Left lobe of liver (tissue), 2 donors: ENCODE measurements around the gene MBNL1. TPM values are rescaled to one million over a fixed set of nuclear protein-coding genes. Genes with fewer than 3 reads are reported as not detected.

Experiments
- ATAC-seq: fragments of 200-7000 bp; cut with Tn5 transposase; one replicate; pipeline ENCODE4 v1.9.1; 2020; ENCODE audit warnings: mild to moderate bottlenecking, moderate library complexity
- DNase-seq: peaks from one replicate; pipeline ENCODE4 v3.0.0-alpha.2; 2020; ENCODE audit warnings: low spot score
- total RNA-seq: library from RNA; stranded (reverse); gene quantifications from one replicate; pipeline ENCODE4 v1.2.1, GENCODE V29; 2021
- donor health status: DM: no; HTN: no; CAD: no; lungs with moderate emphysema.
- donor health status: DM: no; HTN: yes; CAD: no.

The MBNL1 gene
- total RNA-seq, 1 donor from 2014 or later = 48.4 TPM

DNA sequence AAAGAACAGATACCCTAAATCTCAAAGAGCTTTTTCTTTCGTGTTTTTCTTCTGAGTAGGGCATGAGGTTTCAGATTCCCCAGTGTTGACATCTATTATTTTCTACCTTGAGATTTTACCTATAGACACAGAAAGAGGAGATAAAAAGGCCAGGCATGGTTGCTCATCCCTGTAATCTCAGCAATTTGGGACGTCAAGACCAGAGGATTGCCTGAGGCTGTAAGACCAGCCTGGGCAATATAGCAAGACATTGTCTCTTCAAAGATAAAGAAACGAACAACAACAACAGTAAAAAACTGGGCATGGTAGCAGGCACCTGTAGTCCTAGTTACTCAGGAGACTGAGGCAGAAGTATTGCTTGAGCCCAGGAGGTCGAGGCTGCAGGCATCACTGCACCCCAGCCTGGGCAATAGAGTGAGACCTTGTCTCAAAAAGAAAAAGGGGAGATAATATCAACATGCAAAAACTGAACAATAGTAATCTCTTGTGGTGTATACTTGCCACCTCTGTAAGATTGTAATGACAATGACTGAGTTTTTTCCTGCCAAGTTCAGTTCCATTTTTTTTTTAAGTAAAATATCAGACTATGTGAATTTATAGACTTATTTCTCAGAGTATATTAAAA, 71.3 kb downstream of the MBNL1 start:
- ATAC-seq (no peak), DNase-seq (no peak)

DNA sequence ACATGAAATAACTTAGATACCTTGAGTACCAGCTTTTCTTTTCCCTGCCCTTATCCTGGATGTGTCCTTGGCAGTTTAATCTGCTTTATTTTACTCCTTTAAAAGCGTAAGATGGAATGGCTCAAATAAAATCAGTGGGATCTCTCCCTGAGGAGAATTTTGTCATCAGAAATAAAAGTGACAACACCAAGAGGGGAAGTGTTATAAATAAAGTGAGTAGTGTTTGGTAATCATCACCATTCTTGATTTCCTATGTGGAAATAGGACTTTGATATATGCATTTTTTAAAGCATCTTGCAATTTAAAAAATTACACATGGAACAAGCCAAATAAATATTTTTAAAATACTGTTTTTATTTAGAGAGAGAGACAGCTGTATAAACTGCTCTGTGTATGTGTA, 76.5 kb downstream of the MBNL1 start:
- ATAC-seq (no peak), DNase-seq (no peak)

DNA sequence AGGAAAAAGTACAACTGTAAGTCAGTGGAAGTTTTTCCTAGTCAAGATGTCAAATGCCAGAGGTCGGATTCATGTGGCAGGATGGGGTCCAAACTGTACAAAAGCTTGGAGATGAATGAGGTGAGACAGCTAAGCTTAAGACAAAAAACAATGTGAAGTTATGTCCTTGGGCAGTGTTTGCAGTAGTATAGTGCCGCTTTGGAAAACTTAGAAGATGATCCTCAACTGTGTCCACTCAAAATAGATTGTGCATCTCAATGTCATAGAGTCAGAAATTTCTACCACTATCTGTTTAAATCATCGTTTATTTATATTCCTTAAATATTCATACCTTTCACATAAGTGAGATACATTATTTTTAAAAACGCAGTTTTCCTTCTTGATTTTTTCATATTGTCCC, 77.3 kb downstream of the MBNL1 start:
- ATAC-seq (no peak), DNase-seq (no peak)

DNA sequence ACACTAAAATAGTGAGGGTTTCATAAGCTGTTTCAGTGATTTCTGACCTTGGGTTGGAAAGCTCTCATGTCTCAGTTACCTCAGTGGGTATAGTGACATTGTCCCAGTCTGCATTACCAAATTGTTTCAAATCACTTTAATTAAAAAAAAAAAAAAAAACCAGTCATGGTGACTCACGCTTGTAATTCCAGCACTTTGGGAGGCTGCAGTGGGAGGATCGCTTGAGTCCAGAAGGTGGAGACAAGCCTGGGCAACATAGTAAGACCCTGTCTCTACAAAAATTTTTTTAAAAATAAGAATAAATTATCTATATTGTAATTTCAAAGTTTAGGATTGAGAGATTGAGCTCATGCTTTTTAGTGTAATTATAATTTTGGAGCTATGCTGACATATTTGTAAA, 78.0 kb downstream of the MBNL1 start:
- DNase-seq (no peak), ATAC-seq (no peak)

DNA sequence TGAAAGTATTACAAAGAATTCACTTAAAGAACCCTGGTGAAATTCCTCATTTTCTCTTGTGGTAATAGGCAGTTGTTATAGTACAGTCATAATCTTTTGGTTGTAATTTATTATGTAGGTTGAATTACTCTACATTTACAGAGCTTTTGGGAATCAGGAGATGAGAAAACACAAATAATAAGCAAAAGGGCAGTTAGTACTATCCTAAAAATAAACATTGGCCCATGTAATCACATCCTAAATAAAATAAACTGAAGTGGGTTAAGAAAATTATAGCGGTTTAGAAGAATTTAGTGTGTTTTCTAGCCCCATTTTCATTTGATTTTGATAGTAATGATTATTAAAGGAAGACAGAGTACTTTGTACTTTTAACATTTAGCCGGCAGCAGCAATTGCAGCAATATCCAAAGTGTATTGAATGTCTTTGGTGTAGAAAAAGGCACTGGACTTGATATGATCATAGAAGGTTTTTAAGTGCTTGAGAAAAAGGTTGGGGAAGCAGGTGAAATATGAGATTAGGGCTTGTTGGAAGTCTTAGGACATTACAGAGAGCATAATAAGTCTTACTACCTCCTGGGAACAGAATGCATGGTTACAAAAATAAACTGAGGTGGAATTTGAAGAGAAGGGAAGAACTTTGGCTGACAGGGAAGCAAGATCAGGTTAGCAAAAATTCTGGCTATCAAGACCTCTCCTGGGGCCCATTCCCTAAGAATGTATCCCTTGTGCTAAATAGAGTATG, 79.9 kb downstream of the MBNL1 start:
- peak; percentile 66 for ATAC-seq

DNA sequence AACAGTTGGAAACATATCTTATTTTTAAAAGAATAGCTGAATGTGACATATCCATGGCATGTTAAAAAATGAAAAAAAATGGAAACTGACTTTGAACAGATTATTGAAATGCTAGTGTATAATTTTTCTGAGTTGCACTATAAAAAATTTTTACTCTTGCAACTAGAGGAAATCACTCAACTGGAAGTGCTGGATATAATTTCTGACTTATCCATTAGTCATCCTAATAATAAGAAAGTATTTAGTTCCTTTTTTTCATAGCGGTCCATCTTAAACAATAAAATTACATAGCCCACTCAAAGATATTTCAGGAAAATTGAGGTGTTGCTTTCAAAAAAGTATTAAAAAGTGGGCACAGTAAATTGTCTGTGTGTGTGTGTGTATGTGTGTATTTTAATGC, 80.7 kb downstream of the MBNL1 start:
- ATAC-seq (no peak), DNase-seq (no peak)

More for the DNA sequence above, 79.9 kb downstream of the MBNL1 start:
- no peak for DNase-seq

DNA sequence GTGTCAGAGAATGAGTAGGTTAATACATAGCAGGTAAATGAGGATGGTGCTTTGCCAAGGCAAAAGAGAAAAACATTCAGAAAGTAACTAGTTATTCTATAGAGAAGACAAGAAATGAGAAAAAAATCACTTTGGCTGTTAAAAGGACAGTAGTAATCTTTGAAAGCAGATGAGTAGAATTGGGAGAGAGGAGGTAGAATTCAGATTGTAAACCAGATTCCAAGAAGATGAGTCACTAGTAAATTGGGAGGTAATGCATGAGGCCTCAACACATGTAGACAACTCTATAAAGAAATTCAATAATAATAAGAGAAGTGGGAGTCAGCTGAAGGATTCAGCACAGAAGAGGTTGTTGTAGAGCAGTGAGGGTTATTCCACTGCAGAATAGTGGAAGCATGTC, 81.4 kb downstream of the MBNL1 start:
- DNase-seq (no peak), ATAC-seq (no peak)

DNA sequence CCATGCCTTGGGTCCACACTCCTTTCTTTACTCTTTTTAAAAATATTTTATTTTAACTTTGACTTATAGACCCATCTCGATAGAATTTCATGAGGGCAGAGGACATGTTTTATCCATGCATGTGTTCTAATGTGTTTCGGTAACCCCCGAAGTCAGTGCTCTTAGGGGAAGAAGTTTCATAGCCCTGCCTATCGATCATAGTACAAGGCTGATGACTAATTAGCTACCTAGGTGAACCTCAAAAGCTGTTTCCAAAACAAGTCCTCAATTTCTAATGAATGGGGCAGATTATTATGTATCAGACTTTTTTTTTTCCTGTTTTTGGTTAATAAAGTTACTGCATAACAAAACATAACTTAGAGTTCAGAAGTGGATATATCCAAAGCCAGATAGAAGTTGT, 82.0 kb downstream of the MBNL1 start:
- ATAC-seq (no peak), DNase-seq (no peak)

DNA sequence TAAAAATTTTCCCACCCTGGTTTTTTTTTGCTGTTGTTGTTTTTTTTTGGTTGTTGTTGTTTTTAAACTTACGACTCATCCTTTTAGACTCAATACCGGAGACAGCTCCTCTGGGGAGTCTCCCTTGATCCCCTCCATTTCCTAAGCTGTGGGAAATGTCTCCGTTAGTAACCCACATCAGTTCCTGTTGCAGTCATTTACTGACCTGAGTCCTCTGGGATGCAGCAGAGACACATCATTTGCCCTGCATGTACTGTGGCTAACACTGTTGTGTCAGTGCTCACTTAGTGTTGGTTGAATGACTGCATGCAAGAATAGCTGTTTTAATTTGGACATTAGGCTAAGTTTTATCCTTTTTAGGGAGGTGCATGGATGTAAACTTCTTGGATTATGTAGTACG, 83.8 kb downstream of the MBNL1 start:
- ATAC-seq = no peak
- DNase-seq = no peak

DNA sequence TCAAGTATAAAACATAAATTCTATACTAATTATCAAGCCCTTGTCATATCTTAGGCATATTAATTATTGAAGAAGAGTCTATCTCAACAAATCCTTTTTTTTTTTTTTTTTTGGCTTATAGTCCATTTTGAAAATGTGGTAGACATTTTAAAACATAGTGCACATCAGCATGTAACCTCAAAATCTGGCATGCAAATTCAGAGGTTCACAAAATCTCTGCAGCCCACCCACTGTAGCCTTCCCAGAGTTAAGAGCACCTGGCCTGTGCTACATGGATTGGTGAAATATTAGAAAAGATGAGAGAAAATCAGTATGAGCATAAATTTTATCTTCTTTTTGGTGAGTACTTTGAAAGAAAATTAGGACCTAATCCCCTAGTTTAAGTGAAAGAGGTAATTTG, 84.8 kb downstream of the MBNL1 start:
- DNase-seq (no peak), ATAC-seq (no peak)

DNA sequence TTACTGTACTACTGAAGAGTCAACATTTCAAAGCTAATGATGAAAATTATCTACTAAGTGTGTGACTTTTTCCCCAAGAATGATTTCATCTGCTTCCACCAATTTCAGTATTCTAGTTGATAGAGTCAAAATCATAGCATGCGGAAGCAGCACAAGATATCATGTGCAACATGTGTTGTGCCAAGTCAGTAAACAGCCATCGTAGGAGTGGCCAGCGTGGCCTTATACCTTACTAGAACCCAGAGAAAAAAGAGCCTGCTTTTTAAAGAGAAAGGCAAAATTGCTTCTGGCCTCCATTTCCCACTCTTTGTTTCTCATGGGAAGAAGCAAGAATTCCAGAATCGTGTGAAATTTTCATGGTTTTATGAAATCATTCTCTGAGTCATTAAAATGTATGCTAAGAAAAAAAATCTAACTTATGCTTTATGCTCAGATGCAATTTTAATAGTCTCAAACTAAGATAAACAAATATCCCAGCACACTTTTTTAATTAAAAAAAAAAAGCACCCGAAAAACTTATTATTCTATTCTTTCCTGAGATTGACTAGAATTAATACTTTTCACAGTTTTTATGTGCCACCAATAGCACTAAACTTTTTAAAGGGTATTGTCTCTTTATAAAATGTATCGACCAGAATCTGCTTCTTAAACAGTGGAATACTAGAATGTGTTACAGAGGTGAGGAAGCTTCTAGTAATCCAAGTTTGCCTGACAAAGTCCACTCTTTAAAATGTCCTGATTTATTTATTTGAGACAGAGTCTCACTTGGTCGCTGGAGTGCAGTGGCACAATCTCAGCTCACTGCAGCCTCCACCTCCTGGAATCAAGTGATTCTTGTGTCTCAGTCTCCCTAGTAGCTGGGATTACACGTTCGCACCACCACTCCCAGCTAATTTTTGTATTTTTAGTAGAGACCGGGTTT, 87.3 kb downstream of the MBNL1 start:
- DNase-seq (no peak), ATAC-seq (peak; percentile 78)

DNA sequence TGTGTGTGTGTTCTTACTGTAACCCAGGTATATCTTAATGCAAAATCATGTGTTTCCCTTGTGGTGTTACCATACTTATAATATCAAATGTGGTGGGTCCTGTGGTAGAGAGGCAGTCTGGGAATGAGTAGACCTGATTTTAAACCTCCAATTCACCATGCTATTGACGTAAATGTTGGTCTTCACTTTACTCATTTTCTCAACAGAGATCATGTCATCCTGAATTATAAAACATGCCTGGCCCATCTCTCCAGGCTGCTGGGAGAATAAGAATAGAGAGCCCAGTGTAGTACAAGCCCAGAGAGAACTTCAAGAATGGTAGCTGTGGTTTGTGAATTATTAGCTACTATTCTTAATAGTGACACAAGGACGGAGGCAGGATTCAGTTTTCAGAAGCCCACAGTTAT, 88.1 kb downstream of the MBNL1 start:
- no peak for DNase-seq
- no peak for ATAC-seq

DNA sequence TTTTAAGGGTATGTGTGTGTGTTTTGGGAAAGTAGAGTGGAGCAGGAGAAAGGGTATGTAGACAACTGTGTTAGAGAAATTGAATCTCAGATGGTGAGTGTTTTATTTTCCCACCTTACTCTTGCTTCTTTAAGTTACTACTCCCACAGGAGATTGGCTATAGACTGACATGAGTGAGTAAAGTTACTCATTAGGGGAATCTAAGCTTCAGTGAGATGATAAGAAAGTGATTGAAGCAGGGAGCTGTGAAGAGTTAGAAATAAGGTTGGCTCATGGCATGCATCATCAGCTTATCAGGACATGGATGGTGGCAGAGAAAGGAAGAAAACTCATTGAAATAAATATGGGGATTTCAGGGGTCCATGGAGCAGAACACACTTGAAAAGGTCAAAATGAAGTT, 88.9 kb downstream of the MBNL1 start:
- ATAC-seq (no peak), DNase-seq (no peak)

DNA sequence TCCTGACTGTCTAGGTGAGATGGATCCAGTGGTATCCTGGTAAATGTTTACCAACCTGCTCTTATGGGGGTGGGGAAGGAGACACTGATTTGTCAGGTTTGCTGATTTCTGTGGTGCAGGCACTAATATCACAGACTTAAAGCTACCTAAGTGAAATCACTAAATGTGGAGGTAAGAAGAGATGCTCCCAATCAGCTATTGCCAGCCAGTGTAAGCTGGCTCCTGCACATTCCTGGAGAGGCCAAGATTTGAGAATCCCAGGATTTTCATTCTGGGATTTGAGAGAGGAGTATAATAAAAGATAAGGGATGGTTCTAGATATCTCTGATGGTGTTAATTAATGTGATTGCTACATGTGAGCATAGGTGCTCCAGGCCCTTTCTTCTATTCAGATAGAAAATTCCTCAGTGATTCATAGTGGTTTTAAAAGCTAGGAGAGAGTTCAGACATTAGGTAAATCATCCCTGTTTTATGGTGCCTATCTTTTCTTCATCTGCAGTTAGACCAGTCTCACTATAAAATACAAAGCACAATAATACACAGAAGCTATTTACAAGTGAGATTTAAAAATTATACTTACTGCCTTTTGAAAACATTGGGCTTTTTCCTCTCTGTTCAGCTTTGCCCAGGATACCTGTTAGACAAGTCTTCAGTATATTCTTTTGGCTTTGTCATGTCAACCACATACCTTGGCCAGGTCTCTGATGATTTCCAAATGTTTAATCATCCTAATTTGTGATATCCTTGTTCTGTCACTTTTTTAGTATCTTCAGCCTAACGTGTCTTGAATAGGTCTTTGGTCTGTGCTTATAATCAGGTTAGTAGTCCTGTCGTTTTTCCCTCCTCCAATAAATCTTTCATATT, 90.9 kb downstream of the MBNL1 start:
- ATAC-seq (peak; percentile 24), DNase-seq (no peak)

DNA sequence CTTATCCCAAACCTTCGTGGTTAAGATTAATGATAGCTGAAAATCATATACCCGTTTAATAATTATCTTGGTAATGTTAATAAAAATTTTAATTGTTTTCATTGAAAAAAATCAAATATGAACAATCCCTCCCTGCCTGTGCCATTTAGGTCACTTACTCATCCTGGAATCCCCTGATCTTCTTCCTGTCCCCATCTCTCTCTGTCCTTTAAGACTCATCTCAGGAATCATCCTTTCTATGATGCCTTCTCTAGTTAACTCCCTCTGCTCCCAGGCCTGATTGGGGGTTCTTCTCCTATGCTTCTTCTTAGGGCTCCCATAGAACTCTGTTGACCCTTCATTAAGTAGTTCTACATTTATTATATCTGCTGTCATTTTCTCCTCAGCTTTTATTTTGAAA, 91.6 kb downstream of the MBNL1 start:
- ATAC-seq (no peak), DNase-seq (no peak)

DNA sequence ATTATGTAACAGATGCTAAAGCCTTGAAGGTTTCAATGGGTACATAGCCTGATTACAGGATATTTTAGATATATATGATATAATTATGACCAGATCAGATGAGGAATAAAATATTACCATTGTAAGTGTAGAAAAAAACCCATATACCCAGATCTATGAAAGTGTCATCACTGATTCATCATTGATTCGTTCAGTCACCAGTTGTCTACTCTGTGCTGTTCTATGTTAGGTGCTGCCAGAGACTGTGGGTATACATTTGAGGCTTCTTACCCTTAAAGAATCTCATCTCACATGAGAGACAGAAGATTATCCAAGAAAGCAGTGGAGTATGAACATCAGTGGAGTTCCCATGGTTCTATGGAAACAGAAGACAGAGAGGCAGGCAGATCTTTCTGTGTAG, 92.2 kb downstream of the MBNL1 start:
- DNase-seq = no peak
- ATAC-seq = no peak

DNA sequence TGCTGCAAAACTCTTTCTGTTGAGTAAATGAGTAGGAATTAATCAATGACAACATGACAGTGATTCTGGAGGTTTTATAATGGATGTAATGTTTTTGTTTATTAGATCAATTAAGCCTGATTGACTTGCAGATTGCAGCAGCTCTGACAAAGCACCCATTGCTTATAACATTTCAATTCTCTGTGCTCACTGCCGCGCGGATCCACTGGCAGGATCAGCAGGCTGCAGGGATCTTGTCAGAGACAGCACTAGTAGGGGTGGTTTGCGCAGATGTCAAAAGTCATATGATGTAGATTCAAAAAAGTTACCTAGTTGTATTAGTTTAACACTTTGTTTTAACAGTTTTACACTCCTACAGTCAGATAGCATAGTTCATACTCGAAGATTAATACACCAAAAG, 93.4 kb downstream of the MBNL1 start:
- no peak for ATAC-seq
- no peak for DNase-seq

DNA sequence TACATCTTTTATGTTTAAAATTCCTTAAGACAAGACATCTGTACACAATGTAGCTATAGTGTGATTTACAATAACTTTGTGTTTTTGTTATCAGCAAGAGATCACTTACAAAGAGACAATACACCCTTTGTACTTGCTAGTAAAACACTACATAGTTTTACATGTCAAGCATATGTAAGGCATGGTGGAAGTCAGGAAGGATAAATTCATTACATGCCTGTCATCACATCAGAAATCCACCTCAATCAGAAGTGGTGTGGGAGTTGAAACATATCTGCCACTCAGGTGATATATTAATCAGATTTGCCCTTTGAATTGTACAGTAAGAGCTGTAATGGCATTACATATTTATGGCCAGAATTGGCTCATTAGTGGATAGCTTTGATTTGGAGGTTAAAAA, 95.5 kb downstream of the MBNL1 start:
- no peak for DNase-seq

DNA sequence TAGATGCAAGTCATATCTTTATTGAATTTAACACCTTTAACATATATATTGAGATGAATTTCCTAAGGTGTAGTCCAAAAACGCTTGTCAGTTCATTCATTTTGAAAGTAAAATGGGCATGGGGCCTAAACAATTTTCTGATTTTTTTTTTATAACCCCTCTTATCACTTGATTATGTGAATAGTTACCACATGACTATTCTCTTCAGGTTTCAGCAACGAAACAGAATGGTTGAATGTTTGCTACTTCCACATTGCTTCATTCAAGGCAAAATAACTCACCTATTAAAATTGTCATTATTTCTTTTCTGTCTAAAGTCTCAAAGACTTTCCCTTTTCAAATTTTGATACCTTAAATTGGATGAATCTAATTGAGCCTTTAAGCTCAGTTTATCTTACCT, 96.4 kb downstream of the MBNL1 start:
- ATAC-seq = no peak

More for the DNA sequence above, 95.5 kb downstream of the MBNL1 start:
- no peak for ATAC-seq

DNA sequence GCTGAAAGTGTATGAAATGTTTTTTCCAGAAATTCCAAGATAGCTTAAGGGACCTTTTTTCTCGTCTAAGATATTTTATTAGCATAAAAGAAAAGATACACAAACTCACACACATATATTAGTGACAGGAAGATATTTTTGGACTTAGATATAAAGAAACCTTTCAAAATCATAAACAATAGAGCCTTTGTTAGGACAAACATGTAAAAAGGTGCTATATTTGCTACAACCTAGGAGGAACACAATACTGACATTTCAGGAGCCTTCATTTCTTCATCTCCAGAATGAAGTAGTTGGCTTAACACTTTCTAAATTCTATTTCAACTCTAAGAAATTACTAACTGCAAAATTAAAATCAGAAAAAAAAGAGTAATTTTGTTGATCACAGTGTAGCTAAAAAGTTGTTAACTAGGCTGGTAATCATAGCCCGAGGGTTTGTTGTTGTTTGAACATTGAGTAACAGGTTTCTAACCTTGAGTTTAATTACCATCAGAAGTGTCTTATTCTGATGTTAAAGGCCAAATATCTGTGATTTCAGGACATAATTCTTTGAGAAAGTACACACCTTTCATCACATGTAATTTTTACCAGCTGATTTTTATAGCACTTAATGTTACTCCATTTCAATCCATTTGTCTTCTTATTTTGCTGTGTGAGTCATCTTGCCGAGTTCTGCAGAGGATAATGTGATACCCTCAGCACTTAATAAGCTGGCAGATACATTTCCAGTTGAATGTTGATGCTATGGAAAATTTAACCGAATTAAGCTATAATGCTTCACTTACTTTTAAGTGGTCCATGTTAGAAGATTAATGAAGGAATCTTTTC, 97.3 kb downstream of the MBNL1 start:
- DNase-seq (no peak), ATAC-seq (no peak)

More for the DNA sequence above, 96.4 kb downstream of the MBNL1 start:
- no peak for DNase-seq
